Right atrium auricular region (tissue), 2 donors: Measurements from ENCODE around the gene NCEH1. TPM values are rescaled to one million over a fixed set of nuclear protein-coding genes. Genes with fewer than 3 reads are reported as not detected.
"Not testable (repeated sequence)": the region's sequence is repeated elsewhere in the genome, so short reads cannot be mapped to it uniquely, and the experiment has no call there.

Experiments used
- DNase-seq: peaks from one replicate; pipeline ENCODE4 v3.0.0-alpha.2; 2019; ENCODE audit warnings: low spot score
- H3K27ac ChIP-seq, 2 donors: fragments of 200-600 bp; sonication (generic); 1 replicate in 1 of 2; 2 replicates in 1 of 2; pipeline ENCODE4 v1.5.1; 2016 to 2019
- H3K27me3 ChIP-seq, 2 donors: fragments of 200-600 bp; sonication (generic); one replicate each; pipeline versions ENCODE4 v1.5.1 to v1.6.0; 2017 to 2019
- H3K36me3 ChIP-seq: fragments of 200-600 bp; sonication (generic); one replicate; pipeline ENCODE4 v1.5.1; 2016
- H3K4me1 ChIP-seq, 2 donors: fragments of 200-600 bp; sonication (generic); one replicate each; pipeline versions ENCODE4 v1.5.1 to v1.6.0; 2017 to 2019
- H3K4me3 ChIP-seq, 2 donors: fragments of 200-600 bp; sonication (generic); 1 replicate in 1 of 2; 2 replicates in 1 of 2; pipeline ENCODE4 v1.5.1; 2017 to 2019; ENCODE audit warnings: mild to moderate bottlenecking in 1 of 2, moderate library complexity in 1 of 2
- H3K9me3 ChIP-seq, 2 donors: fragments of 200-600 bp; sonication (generic); one replicate each; pipeline ENCODE4 v1.5.1; 2019
- total RNA-seq, 2 donors: library from RNA; depleted of rRNA; stranded (reverse); fragments of >200 nt; gene quantifications; one replicate each; pipeline ENCODE4 v1.1.0, GENCODE V29; 2016
- TF ChIP-seq, protein P1 (sequence below), 2 donors: fragments of 200-600 bp; sonication (generic); IDR thresholded peaks; one replicate each; pipeline ENCODE4 v1.5.1; 2019; ENCODE audit warnings: antibody characterized with exemption in 2 of 2

Gene NCEH1
- total RNA-seq, 2 donors from 2014 or later: 14.3 to 21.1 TPM

DNA sequence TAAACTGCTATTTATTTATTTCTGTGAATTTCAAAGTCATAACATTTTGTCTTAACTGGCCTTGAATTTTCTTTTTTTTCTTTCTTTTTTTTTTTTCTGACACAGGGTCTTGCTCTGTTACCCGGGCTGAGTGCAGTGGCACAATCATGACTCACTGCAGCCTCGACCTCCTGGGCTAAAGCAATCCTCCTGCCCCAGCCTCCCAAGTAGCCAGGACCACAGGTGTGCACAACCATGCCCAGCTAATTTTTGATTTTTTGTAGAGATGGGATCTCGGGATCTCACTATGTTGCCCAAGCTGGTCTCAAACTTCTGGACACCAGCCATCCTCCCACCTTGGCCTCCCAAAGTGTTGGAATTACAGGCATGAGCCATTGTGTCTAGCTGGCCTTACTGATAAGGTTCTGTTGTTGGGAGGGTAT, 110.2 kb downstream of the NCEH1 start:
- Histone ChIP-seq H3K36me3 (no peaks in the 10 kb centered on the region), H3K9me3 (no peaks in the 10 kb centered on the region), H3K27ac (no peak overlapping the region), H3K4me1 (no peaks in the 10 kb centered on the region), H3K27me3 (no peaks in the 10 kb centered on the region), H3K4me3 (no peak overlapping the region)
- no peak for DNase-seq
- TF ChIP-seq, protein P1, sequence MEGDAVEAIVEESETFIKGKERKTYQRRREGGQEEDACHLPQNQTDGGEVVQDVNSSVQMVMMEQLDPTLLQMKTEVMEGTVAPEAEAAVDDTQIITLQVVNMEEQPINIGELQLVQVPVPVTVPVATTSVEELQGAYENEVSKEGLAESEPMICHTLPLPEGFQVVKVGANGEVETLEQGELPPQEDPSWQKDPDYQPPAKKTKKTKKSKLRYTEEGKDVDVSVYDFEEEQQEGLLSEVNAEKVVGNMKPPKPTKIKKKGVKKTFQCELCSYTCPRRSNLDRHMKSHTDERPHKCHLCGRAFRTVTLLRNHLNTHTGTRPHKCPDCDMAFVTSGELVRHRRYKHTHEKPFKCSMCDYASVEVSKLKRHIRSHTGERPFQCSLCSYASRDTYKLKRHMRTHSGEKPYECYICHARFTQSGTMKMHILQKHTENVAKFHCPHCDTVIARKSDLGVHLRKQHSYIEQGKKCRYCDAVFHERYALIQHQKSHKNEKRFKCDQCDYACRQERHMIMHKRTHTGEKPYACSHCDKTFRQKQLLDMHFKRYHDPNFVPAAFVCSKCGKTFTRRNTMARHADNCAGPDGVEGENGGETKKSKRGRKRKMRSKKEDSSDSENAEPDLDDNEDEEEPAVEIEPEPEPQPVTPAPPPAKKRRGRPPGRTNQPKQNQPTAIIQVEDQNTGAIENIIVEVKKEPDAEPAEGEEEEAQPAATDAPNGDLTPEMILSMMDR (IDR thresholded peaks at IDR 0.05): no peak

DNA sequence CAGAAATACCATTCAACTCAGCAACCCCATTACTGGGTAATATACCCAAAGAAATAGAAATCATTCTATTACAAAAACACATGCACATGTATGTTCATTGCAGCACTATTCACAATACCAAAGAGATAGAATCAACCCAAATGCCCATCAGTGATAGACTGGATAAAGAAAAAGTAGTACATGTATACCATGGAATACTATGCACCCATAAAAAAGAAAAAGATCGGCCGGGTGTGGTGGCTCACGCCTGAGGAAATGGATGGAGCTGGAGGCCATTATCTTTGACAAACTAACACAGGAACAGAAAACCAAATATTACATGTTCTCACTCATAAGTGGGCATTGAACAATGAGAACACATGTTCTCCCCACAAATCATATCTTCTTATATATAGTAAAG, 112.0 kb downstream of the NCEH1 start:
- Histone ChIP-seq H3K4me1 (peaks cover 0 to 12% of the 10 kb centered on the region in 2 donors), H3K4me3 (no peak overlapping the region), H3K27me3 (no peaks in the 10 kb centered on the region), H3K27ac (no peak overlapping the region), H3K36me3 (no peaks in the 10 kb centered on the region), H3K9me3 (no peaks in the 10 kb centered on the region)
- DNase-seq: no peak
- TF ChIP-seq, protein P1 (IDR thresholded peaks at IDR 0.05): no peak

DNA sequence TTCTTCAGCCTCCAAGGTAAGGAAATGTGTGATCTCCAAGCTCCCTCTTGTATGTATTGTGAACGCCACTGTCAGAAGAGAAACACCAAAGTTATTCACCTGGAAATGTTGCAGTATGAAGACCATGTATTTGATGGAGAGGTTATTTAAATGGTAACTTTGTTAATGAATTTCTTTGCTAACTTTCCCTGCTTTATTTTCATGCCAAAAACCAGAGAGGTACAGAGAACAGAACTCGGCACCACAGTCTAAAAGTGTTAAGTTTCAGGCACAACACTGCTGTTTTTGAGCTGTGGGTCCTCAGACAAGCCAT, 114.5 kb downstream of the NCEH1 start:
- peaks cover 0 to 12% of the 10 kb centered on the region in 2 donors for H3K4me1 ChIP-seq
- H3K27ac ChIP-seq: peak overlapping the region; percentile 63 to 69
- DNase-seq: no peak
- H3K4me3 ChIP-seq: no peak overlapping the region
- no peaks in the 10 kb centered on the region for H3K27me3 ChIP-seq
- TF ChIP-seq, protein P1 (IDR thresholded peaks at IDR 0.05): peak in 1 of 2 donors; percentile 4
- no peaks in the 10 kb centered on the region for H3K9me3 ChIP-seq
- no peaks in the 10 kb centered on the region for H3K36me3 ChIP-seq

DNA sequence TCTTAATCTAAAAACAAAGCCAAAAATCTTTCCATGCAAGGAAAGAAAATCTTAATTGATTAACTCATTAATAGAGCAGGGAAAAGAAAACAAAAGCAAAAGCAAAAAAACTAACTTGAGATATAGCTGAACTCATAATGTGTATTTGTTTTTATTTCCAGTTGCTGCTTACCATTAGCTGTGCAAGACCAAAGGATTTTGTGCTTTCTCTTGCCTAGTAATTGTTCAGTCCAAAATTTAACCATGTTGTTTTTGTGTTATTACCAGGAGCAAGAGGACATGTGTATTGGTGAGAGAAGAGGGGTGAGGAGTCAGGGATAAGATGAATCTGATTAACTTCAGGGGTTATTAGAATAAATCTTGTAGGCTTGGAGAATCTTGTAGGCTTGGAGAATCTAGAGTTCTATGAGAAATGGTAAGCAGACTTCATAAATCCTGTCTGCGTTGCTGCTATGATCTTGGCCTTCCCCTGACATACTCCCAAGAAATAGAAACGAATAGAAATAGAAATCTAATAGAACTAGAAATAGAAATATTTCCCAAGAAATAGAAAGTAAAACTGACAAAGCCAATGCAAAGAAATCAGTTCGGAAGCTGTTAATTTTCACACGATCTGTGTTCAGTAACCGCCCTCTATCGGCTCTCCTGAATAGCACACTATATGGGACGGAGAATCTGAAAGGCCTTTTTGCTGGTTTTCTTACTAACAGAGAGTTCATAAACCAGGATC, 115.0 kb downstream of the NCEH1 start:
- H3K9me3 ChIP-seq: no peaks in the 10 kb centered on the region
- TF ChIP-seq, protein P1 (IDR thresholded peaks at IDR 0.05): peak; percentile 37 to 79
- H3K36me3 ChIP-seq: no peaks in the 10 kb centered on the region
- peak overlapping the region; percentile 63 to 69 for H3K27ac ChIP-seq
- H3K4me3 ChIP-seq: peak overlapping the region; percentile 15 to 21
- H3K27me3 ChIP-seq: no peaks in the 10 kb centered on the region
- peaks cover 0 to 12% of the 10 kb centered on the region in 2 donors for H3K4me1 ChIP-seq
- DNase-seq: no peak

DNA sequence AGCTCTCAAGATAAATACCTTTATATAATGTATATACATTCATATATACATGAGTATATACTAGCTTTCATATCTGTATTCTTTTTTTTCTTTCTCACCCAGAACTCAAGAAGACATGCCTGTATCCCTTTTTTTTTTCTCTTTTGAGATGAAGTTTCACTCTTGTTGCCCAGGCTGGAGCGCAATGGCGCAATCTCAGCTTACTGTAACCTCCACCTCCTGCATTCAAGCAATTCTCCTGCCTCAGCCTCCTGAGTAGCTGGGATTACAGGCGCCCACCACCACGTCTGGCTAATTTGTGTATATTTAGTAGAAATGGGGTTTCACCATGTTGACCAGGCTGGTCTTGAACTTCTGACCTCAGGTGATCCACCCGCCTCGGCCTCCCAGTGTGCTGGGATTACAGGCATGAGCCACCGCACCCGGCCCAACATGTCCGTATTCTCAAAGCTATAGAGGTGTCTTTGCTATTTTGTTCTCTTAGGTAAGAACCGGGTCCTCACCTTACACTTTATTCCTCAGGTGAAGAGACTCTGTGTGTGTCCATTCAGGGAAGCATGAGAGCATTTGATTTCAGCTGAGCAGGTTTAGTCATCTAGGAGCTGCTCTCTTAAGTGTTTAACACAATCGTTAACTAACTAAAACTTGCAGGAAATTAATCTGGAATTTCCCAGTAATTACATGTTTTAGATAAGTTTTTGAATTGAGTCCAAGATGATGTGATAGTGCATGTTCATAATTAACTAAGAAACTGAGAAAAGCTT, 115.8 kb downstream of the NCEH1 start:
- H3K27me3 ChIP-seq, H3K4me3 ChIP-seq, DNase-seq, H3K9me3 ChIP-seq, H3K36me3 ChIP-seq: not testable (repeated sequence)
- Histone ChIP-seq H3K27ac (peak overlapping the region; percentile 63 to 69), H3K4me1 (peaks cover 0 to 12% of the 10 kb centered on the region in 2 donors)

DNA sequence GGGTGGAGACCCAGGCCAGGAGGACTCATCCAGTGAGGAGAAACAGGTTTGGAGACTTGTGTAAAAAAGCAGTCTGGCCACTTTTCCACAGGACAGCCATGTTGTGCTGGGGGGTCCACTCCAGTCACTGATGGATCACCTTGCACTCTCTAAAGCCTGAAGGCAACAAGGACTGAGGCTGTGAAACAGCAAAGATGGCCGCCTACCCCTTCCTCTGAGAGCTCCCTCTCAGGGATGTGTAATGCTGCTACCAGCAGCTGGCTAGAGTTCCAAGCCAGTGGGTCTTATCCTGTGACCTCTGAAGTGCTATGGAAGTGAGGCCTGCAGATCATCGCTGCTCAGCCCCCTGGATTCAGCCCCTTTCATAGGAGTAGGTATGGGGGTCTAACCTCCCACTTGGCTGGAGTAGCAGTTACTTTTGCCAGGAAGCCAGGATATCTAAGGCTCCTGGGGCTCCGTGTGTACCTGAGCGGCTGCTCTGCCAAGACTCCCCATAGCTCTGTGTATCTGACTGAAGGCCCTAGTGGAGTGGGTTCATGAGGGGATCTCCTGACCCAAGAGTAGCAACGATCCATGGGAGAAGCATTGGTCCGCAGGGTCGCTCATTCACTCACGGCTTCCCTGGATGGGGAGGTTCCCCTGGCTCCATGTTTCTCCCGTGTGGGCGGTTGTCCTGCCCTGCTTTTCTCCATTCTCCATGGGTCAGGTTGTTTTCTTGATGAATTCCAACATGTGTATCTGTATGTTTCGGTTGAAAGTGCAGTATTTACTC, 117.8 kb downstream of the NCEH1 start:
- Histone ChIP-seq H3K36me3 (no peaks in the 10 kb centered on the region), H3K4me3 (no peak overlapping the region), H3K27me3 (no peaks in the 10 kb centered on the region), H3K9me3 (no peaks in the 10 kb centered on the region), H3K27ac (no peak overlapping the region), H3K4me1 (peaks cover 0 to 12% of the 10 kb centered on the region in 2 donors)
- TF ChIP-seq, protein P1 (IDR thresholded peaks at IDR 0.05): no peak
- no peak for DNase-seq
